H1 (cell line): Measurements from ENCODE around the gene CEP126. TPM values are rescaled to one million over a fixed set of nuclear protein-coding genes. Genes with fewer than 3 reads are reported as not detected.

Experiments used
- CTCF ChIA-PET: fragments of 300-600 bp; sonication (Branson Sonifier 250); formaldehyde crosslinking; loops from one replicate; lab custom pipeline; 2021; ENCODE audit not compliant: partially characterized antibody; lab: Charles Lee
- POLR2A ChIA-PET: fragments of 300-600 bp; sonication (Branson Sonifier 250); formaldehyde crosslinking; loops from one replicate; lab custom pipeline; 2021; ENCODE audit warnings: inconsistent platforms; ENCODE audit not compliant: partially characterized antibody; lab: Charles Lee
- DNase-seq, 2 experiments: peaks; one replicate each; pipeline versions ENCODE4 v3.0.0 to v3.0.0-alpha.2; 2010 to 2022; ENCODE audit warnings: low spot score in 2 of 2, low read depth in 1 of 2, mixed read lengths in 1 of 2
- FAIRE-seq: peaks from 2 replicates; lab custom pipeline; 2011; peaks lifted over from hg19 to GRCh38; lab: Jason Lieb, UNC
- H2AFZ ChIP-seq: 2 replicates; pipeline ENCODE4 v1.8.1; 2012; ENCODE audit warnings: low read length, inconsistent platforms
- H2AK5ac ChIP-seq: 2 replicates; pipeline ENCODE4 v1.6.1; 2013; ENCODE audit warnings: low read depth, low read length
- H2BK120ac ChIP-seq: replicated peaks from 2 replicates; pipeline ENCODE3; 2013; ENCODE audit warnings: low read depth, low read length, inconsistent platforms
- H2BK12ac ChIP-seq: 2 replicates; pipeline ENCODE4 v1.6.1; 2013; ENCODE audit warnings: low read depth, low read length
- H2BK15ac ChIP-seq: 2 replicates; pipeline ENCODE4 v1.6.1; 2013; ENCODE audit warnings: low read length
- H2BK20ac ChIP-seq: 2 replicates; pipeline ENCODE4 v1.6.1; 2013; ENCODE audit warnings: low read length
- H2BK5ac ChIP-seq: 2 replicates; pipeline ENCODE4 v1.6.1; 2013; ENCODE audit warnings: low read depth, low read length
- H3K14ac ChIP-seq: 2 replicates; pipeline ENCODE4 v1.6.1; 2013; ENCODE audit warnings: inconsistent platforms; ENCODE audit not compliant: insufficient read length
- H3K18ac ChIP-seq: 2 replicates; pipeline ENCODE4 v1.6.1; 2013; ENCODE audit warnings: low read length; ENCODE audit errors: extremely low read depth
- H3K23ac ChIP-seq: 2 replicates; pipeline ENCODE4 v1.6.1; 2013; ENCODE audit warnings: inconsistent platforms; ENCODE audit not compliant: insufficient read length
- H3K23me2 ChIP-seq: 2 replicates; pipeline ENCODE4 v1.6.1; 2013; ENCODE audit warnings: low read depth, low read length
- H3K27ac ChIP-seq: 2 replicates; pipeline ENCODE4 v1.6.1; 2011; ENCODE audit warnings: low read depth, low read length, inconsistent platforms
- H3K27me3 ChIP-seq, 4 experiments: replicated peaks in 1 of 4; 1 replicate in 1 of 4; 2 replicates in 3 of 4; pipeline versions ENCODE4 v1.6.1 to v1.8.1; 2011 to 2013; ENCODE audit warnings: low read length in 3 of 4, mild to moderate bottlenecking in 3 of 4, inconsistent platforms in 2 of 4, mixed read lengths in 2 of 4, moderate library complexity in 1 of 4; ENCODE audit not compliant: control insufficient read depth in 3 of 4, insufficient read depth in 3 of 4; ENCODE audit errors: extremely low read depth in 1 of 4
- H3K36me3 ChIP-seq, 4 experiments: 2 replicates each; pipeline versions ENCODE4 v1.6.1 to v1.8.1; 2011 to 2013; ENCODE audit warnings: mild to moderate bottlenecking in 4 of 4, low read length in 3 of 4, moderate library complexity in 2 of 4, control low read depth in 1 of 4, inconsistent platforms in 1 of 4; ENCODE audit not compliant: insufficient read depth in 4 of 4, control insufficient read depth in 2 of 4
- H3K4ac ChIP-seq: replicated peaks from 2 replicates; pipeline ENCODE3; 2013; ENCODE audit warnings: low read length, low read depth, mixed read lengths, inconsistent platforms; ENCODE audit not compliant: insufficient read length
- H3K4me1 ChIP-seq, 4 experiments: replicated peaks in 1 of 4; 1 replicate in 1 of 4; 2 replicates in 3 of 4; pipeline versions ENCODE4 v1.6.1 to v1.8.1; 2011 to 2013; ENCODE audit warnings: low read length in 3 of 4, inconsistent platforms in 2 of 4, mixed read lengths in 1 of 4; ENCODE audit not compliant: insufficient read depth in 4 of 4, control insufficient read depth in 3 of 4
- H3K4me2 ChIP-seq, 2 experiments: 2 replicates each; pipeline versions ENCODE4 v1.6.1 to v1.8.1; 2011 to 2013; ENCODE audit warnings: low read depth in 2 of 2, low read length in 2 of 2, control low read depth in 1 of 2, inconsistent platforms in 1 of 2, mild to moderate bottlenecking in 1 of 2; ENCODE audit not compliant: insufficient read depth in 1 of 2
- H3K4me3 ChIP-seq, 4 experiments: fragments of 200-600, 300-600 bp in 1 of 4; sonication (generic), shearing (Covaris generic), sonication (Bioruptor Twin) in 1 of 4; 2 replicates each; pipeline versions ENCODE4 v1.5.1 to v1.8.1; 2011 to 2016; ENCODE audit warnings: low read length in 4 of 4, low read depth in 3 of 4, control low read depth in 2 of 4, inconsistent platforms in 2 of 4, mild to moderate bottlenecking in 2 of 4, mixed read lengths in 1 of 4, moderate library complexity in 1 of 4; ENCODE audit not compliant: insufficient read depth in 2 of 4; ENCODE audit errors: extremely low read depth in 1 of 4
- H3K56ac ChIP-seq: replicated peaks from 2 replicates; pipeline ENCODE3; 2013; ENCODE audit warnings: low read depth, mild to moderate bottlenecking, mixed read lengths, low read length, inconsistent platforms; ENCODE audit not compliant: insufficient read length
- H3K79me1 ChIP-seq: 2 replicates; pipeline ENCODE4 v1.6.1; 2013; ENCODE audit warnings: low read depth, low read length, control low read depth
- H3K79me2 ChIP-seq, 2 experiments: 2 replicates each; pipeline versions ENCODE4 v1.6.1 to v1.8.1; 2012 to 2013; ENCODE audit warnings: low read length in 2 of 2, mild to moderate bottlenecking in 2 of 2, inconsistent platforms in 1 of 2; ENCODE audit not compliant: insufficient read depth in 2 of 2, control insufficient read depth in 1 of 2
- H3K9ac ChIP-seq, 4 experiments: replicated peaks in 1 of 4; 1 replicate in 1 of 4; 2 replicates in 3 of 4; pipeline versions ENCODE4 v1.6.1 to v1.8.1; 2011 to 2013; ENCODE audit warnings: low read depth in 3 of 4, low read length in 3 of 4, control low read depth in 2 of 4, mild to moderate bottlenecking in 2 of 4, moderate library complexity in 2 of 4, inconsistent platforms in 1 of 4; ENCODE audit errors: extremely low read depth in 1 of 4
- H3K9me3 ChIP-seq, 2 experiments: 2 replicates each; pipeline versions ENCODE4 v1.6.1 to v1.8.1; 2012 to 2013; ENCODE audit warnings: mild to moderate bottlenecking in 2 of 2, moderate library complexity in 2 of 2, control low read depth in 1 of 2, inconsistent platforms in 1 of 2, low read depth in 1 of 2, low read length in 1 of 2, mixed read lengths in 1 of 2; ENCODE audit not compliant: insufficient read depth in 2 of 2
- H4K20me1 ChIP-seq, 2 experiments: replicated peaks in 1 of 2; 2 replicates each; pipeline versions ENCODE3 to v1.8.1; 2011 to 2013; ENCODE audit warnings: inconsistent platforms in 2 of 2, low read length in 2 of 2, mild to moderate bottlenecking in 1 of 2; ENCODE audit not compliant: insufficient read depth in 2 of 2, control insufficient read depth in 1 of 2
- H4K5ac ChIP-seq: 2 replicates; pipeline ENCODE4 v1.6.1; 2013; ENCODE audit warnings: low read length, low read depth, mixed read lengths, inconsistent platforms; ENCODE audit not compliant: insufficient read length
- H4K8ac ChIP-seq: 2 replicates; pipeline ENCODE4 v1.8.0; 2013; ENCODE audit warnings: mild to moderate bottlenecking, moderate library complexity, low read length, inconsistent platforms; ENCODE audit not compliant: insufficient read depth; ENCODE audit errors: extremely low read depth
- H4K91ac ChIP-seq: replicated peaks from 2 replicates; pipeline ENCODE3; 2013; ENCODE audit warnings: low read length, mixed read lengths, inconsistent platforms; ENCODE audit not compliant: insufficient read length
- ASH2L ChIP-seq: fragments of 200-600, 300-600 bp; sonication (generic); IDR thresholded peaks from one replicate; pipeline ENCODE4 v1.7.1; 2017; ENCODE audit warnings: low read length
- JUN ChIP-seq: IDR thresholded peaks from 2 replicates; pipeline ENCODE4 v1.6.1; 2011; ENCODE audit warnings: low read depth, mild to moderate bottlenecking, improper control_type of control experiment, low read length
- KDM5A ChIP-seq: fragments of 200-600 bp; IDR thresholded peaks from 2 replicates; pipeline ENCODE4 v1.7.1; 2012; ENCODE audit warnings: mild to moderate bottlenecking, low read length, inconsistent platforms, mixed read lengths
- MAX ChIP-seq: IDR thresholded peaks from 2 replicates; pipeline ENCODE4 v1.6.1; 2012; ENCODE audit warnings: inconsistent platforms
- RAD21 ChIP-seq, 2 experiments: IDR thresholded peaks in 1 of 2; conservative IDR thresholded peaks in 1 of 2; 2 replicates each; pipeline ENCODE4 v1.6.1; 2011; ENCODE audit warnings: low read depth in 2 of 2, low read length in 2 of 2, improper control_type of control experiment in 1 of 2, inconsistent platforms in 1 of 2, mild to moderate bottlenecking in 1 of 2, moderate library complexity in 1 of 2
- SP4 ChIP-seq: IDR thresholded peaks from 2 replicates; pipeline ENCODE4 v1.6.1; 2012; ENCODE audit warnings: low read length, inconsistent platforms
- USF2 ChIP-seq: IDR thresholded peaks from 2 replicates; pipeline ENCODE4 v1.6.1; 2011; ENCODE audit warnings: low read length, improper control_type of control experiment
- WGBS, 2 experiments: shearing (Covaris generic) in 1 of 2; methylation state at CpG; one replicate each; pipeline versions ENCODE4 v1.1.6 to v1.1.7; 2013 to 2015; ENCODE audit warnings: low lambda C conversion rate in 2 of 2, mixed read lengths in 2 of 2, inconsistent platforms in 1 of 2, low coverage in 1 of 2, missing lambda C conversion rate in 1 of 2; ENCODE audit not compliant: insufficient replicate concordance in 2 of 2, insufficient coverage in 1 of 2, insufficient read length in 1 of 2; ENCODE audit errors: extremely low coverage in 1 of 2, missing lambda C conversion rate in 1 of 2; 5-methylcytosine and 5-hydroxymethylcytosine counted together
- polyA plus RNA-seq, 7 experiments: library from polyadenylated mRNA; depleted of rRNA in 3 of 7; stranded (reverse) in 5 of 7; unstranded in 2 of 7; fragments of >200 nt in 5 of 7; fragments of 200-250 nt in 2 of 7; gene quantifications; 1 replicate in 5 of 7; 2 replicates in 1 of 7; 4 replicates in 1 of 7; pipeline versions ENCODE4 v1.2.1 to v1.2.3, GENCODE V29; 2011 to 2013; ENCODE audit warnings: missing spikeins in 2 of 7, mixed read lengths in 2 of 7
- total RNA-seq: library from RNA; stranded (reverse); fragmentation: NEBNext Ultra II Directional; extraction: Animal tissue kit (Norgen Biotek cat#: 25700); gene quantifications from 2 replicates; pipeline ENCODE4 v1.2.1, GENCODE V29; 2021

Gene CEP126
- total and polyA plus RNA-seq, 2 of the 8 experiments (the other 6 are each of a cell fraction or from before 2014, with no cell fraction given): 0.76 to 1.9 TPM

- no peaks in the 10 kb centered on the region for H3K36me3 ChIP-seq
- H2BK120ac ChIP-seq: no peak overlapping the region
- no peak overlapping the region for H2BK12ac ChIP-seq
- no peak overlapping the region for H2BK15ac ChIP-seq
- no peak overlapping the region for H3K4me3 ChIP-seq
- H3K27me3 ChIP-seq: no peaks in the 10 kb centered on the region
- H3K79me1 ChIP-seq: no peaks in the 10 kb centered on the region
- no peaks in the 10 kb centered on the region for H4K20me1 ChIP-seq
- no peaks in the 10 kb centered on the region for H3K4me1 ChIP-seq
- no peak overlapping the region for H2BK20ac ChIP-seq
- H3K79me2 ChIP-seq: no peaks in the 10 kb centered on the region
- H3K27ac ChIP-seq: no peak overlapping the region
- no peak overlapping the region for H3K14ac ChIP-seq
- POLR2A ChIA-PET: no interaction called here
- H4K5ac ChIP-seq: no peak overlapping the region
- no peak overlapping the region for H3K23ac ChIP-seq
- no peak overlapping the region for H3K18ac ChIP-seq
- no peak overlapping the region for H3K9ac ChIP-seq
- H2BK5ac ChIP-seq: no peak overlapping the region
- H3K9me3 ChIP-seq: no peaks in the 10 kb centered on the region
- DNase-seq: no peak
- WGBS, 2 experiments: 78% methylated on average over 2 of the region's 2 CpGs; no CpG with 5 or more reads in 1 of the 2 experiments
- CTCF ChIA-PET: no interaction called here
- no peak overlapping the region for H4K8ac ChIP-seq
- no peak overlapping the region for H3K4ac ChIP-seq
- no peaks in the 10 kb centered on the region for H3K23me2 ChIP-seq
- H3K56ac ChIP-seq: no peak overlapping the region
- H2AK5ac ChIP-seq: no peak overlapping the region
- no peak overlapping the region for H3K4me2 ChIP-seq
- no peak overlapping the region for H2AFZ ChIP-seq
- no peak for FAIRE-seq
- no peak overlapping the region for H4K91ac ChIP-seq
- no peak for TF ChIP-seq ASH2L
- no peak for TF ChIP-seq KDM5A
- no peak for TF ChIP-seq USF2
- no peak for TF ChIP-seq RAD21 (IDR thresholded peaks at IDR 0.05 in 1 of 2, conservative IDR thresholded peaks at IDR 0.05 in 1 of 2; ENCODE audit: low read depth in 2 of 2, low read length in 2 of 2)
- no peak for TF ChIP-seq JUN
- no peak for TF ChIP-seq SP4
- no peak for TF ChIP-seq MAX
These were observed 8.7 kb downstream of the CEP126 start for GRCh38 chr11:101923554-101923953.
